Activated CD4-positive, alpha-beta T cell treated with anti-CD3 and anti-CD28 coated beads, Interleukin-2, amount 50 U/mL, for 48 hours (primary cell): Measurements from ENCODE around the gene SETD2.
"Not testable (repeated sequence)": the region's sequence is repeated elsewhere in the genome, so short reads cannot be mapped to it uniquely, and the experiment has no call there.

Source experiments
- DNase-seq, 2 experiments: peaks; one replicate each; pipeline ENCODE4 v3.0.0-alpha.2; 2020

SETD2 gene

DNA sequence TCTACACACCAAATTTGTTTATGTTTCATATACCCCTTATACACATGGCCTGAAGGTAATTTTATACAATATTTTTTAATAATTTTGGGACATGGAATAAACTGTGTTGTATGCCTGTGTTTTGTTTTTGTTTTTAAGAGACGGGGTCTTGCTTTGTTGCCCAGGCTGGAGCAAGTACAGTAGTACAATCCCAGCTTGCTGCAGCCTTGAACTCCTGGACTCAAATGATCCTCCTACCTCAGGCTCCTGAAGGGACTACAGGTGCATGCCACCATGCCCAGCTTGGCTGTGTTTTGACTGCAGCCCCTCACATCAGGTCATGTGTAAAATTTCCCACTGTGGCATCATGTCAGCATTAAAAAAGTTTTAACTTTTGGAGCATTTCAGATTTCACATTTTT is 18.6 kb downstream of the SETD2 start:
- no peak for DNase-seq

DNA sequence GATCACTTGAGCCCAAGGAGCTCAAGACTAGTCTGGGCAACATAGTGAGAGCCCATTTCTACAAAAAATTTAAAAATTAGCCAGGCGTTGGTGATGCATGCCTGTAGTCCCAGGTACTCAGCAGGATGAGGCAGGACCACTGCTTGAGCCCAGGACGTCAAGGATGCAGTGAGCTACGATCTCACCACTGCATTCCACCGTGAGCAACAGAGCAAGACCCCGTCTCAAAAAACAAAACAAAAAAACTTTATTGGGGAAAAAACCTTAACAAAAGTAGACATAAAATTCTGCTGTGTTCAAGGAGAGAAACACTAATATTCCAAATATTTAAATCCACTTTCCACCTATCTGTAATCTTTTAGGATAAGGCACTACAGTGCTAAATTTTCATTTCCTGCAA is 20.8 kb downstream of the SETD2 start:
- no peak for DNase-seq

DNA sequence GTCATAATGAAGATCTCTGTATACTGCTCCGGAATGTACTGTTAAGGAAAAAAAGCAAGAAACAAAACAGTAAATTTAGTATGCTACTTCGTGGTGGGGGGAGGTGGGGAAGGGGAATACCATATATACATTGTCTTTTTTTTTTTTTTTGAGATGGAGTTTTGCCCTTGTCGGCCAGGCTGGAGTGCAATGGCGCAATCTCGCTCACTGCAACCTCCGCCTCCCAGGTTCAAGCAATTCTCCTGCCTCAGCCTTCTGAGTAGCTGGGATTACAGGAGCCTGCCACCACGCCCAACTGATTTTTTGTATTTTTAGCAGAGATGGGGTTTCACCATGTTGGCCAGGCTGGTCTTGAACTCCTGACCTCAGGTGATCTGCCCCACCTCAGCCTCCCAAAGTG is 21.4 kb downstream of the SETD2 start:
- not testable (repeated sequence) for DNase-seq

DNA sequence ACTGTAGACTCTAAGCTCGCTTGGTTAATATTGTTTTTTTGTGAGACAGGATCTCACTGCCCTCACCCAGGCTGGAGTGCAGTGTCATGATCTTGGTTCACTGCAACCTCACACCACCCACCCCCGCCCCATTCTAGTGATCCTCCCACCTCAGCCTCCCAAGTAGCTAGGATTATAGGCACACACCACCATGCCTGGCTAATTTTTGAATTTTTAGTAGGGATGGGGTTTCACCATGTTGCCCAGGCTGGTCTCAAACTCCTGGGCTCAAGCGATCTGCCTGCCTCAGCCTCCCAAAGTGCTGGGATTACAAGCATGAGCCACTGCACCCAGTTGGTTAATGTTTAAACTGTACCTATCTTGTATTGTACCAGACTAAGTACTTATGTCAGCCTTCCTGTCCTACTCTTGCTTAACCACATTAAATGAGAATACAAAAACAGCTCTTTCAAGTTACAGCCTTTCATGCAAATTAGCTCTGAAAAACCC is 22.9 kb downstream of the SETD2 start:
- not testable (repeated sequence) for DNase-seq

DNA sequence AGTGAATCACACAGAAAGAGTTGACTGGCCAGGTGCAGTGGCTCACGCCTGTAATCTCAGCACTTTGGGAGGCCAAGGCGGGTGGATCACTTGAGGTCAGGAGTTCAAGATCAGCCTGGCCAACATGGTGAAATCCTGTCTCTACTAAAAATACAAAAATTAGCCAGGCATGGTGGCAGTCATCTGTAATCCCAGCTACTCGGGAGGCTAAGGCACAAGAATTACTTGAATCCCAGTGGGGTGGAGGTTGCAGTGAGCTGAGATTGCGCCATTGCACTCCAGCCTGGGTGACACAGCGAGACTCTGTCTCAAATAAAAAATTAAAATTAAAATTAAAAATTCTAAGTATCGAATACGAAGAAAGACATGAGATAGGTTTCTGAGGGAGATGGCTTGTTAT is 23.4 kb downstream of the SETD2 start:
- not testable (repeated sequence) for DNase-seq

DNA sequence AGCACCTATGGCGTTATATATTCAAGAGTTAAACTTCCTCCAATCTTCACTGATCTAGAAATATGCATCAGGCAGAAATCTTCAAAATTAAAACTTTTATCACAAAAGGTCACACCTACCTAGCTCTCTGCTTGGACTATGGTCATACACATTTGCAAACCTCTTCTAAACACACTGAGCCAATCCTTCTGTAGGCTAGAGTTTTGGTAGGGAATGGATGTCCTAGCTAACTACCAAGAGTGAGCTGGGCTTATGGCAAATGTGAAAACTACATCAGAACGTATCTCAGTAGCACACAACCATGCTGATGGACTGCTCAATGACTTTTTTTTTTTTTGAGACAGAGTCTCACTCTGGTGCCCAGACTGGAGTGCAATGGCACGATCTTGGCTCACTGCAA is 29.6 kb downstream of the SETD2 start:
- no peak for DNase-seq

DNA sequence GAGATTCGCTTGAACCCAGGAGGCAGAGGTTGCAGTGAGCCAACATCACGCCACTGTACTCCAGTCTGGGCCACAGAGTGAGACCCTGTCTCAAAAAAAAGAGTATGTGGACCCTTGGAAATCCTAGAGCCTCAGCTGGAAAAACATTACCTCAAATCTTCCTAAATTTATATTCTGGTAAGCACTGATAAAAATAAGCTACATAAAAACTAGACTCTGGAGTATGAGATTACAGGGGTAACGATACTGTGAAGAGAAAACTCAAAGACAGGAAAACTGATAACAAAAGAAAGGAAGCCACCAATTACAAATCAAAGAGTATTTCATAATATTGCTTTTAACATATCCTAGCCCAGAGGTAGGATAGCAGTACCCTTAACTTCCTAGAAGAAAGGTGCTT is 30.3 kb downstream of the SETD2 start:
- DNase-seq = no peak

DNA sequence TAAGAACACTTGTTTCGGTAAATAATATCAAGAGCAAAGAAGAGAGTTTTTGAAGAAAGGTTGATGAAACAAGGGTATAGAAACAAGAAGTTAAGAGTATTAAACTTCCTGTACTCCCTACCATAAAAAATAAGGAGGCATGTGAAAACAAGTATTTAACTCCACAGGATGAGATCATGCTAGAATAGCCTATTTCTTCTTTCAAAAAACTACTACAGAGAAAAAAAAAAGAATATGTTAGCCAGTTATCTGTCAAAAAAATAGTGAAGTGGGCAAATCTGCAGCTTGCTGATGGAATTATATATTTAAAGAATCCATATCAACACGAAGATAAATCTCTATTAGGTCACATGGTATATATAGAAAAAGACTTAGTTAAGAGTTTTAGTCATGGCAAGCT is 33.4 kb downstream of the SETD2 start:
- DNase-seq = no peak

DNA sequence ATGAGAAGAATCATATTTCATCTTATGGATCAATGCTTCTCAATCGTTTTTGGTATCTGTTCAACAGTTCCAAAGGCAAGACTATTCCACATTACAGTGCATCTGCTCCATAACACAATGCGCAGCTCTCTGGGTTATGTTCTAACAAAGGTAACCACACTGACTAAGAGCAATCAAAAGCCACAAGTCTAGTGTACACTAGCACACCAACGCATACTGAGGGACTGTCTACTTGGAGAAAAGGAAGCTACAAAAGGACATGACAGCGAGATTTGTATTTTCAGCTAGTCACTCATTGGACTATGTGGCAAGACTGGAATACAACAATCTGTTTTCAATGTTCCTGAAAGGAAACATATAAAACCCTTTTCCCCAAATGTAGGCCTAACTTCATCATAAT is 35.8 kb downstream of the SETD2 start:
- DNase-seq = no peak

DNA sequence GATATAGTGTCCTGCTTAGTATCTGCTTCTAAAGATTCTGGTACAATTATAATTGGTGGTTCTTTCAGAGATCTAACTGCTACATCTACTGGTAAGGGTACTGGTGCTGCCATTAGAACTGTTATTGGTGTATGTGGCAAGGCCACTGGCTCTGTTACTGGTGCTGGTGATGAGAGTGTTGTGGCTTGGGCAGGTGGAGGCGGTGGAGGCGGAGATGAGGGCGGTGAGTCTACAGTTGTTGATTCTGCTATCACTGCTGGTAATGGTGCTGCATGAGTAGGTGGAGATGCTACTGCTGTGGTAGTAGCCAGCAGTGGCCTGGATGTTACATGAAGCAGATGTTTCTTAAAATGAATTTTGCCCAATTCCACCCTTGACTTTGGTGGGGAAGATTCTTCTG is 40.1 kb downstream of the SETD2 start:
- DNase-seq = no peak

DNA sequence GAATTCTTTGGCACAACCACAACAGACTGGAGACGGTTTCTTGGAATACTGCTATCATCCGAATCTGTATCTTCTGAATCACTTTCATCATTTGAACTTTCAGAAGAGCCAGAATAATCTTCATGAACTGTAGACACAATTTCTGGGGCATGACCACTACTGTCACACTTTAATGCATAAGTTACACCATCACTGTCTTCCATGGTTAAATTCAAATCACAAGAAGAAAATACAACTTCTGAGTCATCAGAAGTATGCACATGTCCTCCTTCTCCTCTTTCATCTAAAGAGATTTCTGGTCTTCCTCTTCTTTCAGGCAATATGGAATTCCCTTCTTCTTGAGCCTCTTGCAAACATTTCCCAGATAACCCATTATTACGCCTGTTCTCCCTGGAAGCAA is 42.5 kb downstream of the SETD2 start:
- no peak for DNase-seq

DNA sequence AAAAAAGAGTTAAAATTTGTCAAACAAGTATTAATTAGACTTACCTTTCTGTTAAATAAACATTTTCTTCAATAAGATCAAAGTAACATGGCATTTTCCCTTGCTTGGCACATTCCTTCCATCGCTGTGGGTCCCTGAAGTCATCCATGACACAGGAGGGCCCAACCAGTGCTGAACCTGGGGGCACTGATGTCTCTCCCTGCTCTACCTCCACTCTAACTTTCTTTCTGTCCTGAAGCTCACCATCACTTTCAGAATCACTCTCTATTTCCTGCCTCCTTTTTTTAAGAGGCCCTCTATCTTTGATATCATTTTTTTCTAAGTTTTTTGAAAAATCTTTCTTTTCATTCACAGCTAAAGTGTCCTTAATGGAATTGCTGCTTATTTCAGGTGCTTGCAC is 43.8 kb downstream of the SETD2 start:
- no peak for DNase-seq

DNA sequence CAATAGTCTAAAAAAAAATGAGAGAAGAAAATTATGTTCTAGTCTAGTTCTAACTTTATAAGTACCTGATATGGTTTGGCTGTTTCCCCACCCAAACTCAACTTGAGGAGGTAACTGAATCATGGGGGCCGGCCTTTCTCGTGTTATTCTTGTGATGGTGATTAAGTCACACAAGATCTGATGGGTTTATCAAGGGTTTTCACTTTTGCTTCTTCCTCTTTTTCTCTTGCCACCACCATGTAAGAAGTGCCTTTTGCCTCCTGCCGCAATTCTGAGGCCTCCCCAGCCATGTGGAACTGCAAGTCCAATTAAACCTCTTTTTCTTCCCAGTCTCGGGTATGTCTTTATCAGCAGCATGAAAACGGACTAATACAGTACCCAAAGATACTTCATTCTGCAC is 44.5 kb downstream of the SETD2 start:
- DNase-seq = not testable (repeated sequence)

DNA sequence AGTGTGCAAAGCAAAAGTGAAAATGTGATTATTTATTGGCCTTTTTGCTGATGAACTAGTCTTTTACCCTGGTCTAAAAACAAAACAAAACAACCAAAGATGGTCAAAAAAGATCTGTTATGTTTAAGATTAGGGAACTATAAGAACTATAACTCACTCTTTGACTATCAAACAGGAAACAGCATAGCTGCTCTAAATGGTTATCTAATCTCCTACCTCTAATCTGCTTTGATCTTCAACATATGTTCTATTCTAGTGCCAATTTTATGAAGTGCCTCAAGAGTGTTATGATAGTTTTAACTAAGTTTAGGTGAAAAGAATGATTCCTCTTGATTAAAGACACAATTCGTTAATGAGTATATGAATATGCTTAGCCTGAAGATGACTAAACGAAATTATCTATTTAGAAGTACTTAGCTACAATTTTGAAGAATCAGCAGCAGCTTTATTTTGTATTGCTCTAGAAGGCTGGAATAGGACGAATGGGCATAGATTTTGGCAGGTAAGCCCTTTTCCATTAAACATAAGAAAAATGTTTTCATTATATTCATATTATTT is 46.0 kb downstream of the SETD2 start:
- no peak for DNase-seq

DNA sequence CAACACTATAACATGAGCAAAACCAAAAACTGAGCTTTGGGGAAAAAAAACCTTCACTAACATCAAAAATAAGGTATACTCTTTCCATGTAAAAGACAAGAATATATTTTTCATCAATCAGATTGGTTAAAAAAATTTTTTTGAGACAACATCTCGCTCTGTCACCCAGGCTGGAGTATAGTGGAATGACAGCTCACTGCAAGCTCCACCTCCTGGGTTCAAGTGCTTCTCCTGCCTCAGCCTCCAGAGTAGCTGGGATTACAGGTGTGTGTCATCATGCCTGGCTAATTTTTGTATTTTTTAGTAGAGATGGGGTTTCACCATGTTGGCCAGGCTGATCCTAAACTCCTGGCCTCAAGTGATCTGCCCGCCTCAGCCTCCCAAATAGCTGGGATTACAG is 48.4 kb downstream of the SETD2 start:
- not testable (repeated sequence) for DNase-seq

DNA sequence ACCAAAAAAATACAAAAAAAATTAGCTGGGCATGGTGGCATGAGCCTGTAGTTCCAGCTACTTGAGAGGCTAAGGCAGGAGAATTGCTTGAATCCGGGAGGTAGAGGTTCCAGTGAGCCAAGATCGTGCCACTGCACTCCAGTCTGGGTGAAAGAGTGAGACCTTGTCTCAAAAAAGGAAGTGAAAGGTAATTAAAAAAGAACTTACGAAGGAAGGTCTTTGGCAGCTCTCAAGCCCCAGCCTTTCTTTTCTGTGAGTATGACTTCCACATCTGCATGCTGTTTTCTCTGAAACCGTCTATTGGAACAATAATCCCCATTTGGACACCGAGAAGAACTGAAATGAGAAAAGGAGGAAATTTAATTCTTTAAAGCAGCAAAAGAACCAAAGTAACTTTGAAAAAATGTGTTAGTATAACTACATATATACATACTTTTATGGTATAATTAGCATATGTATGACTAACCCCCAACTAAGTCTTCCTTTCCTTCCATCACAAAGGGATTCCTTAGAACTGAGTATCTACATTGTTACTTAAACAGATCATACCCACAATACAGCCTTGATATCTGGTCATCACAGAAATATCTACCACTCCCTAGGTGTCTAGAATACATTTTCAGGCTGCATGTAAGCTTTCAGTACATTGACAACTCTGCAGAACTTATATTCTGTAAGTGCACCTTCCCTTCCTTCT is 50.1 kb downstream of the SETD2 start:
- DNase-seq = no peak

DNA sequence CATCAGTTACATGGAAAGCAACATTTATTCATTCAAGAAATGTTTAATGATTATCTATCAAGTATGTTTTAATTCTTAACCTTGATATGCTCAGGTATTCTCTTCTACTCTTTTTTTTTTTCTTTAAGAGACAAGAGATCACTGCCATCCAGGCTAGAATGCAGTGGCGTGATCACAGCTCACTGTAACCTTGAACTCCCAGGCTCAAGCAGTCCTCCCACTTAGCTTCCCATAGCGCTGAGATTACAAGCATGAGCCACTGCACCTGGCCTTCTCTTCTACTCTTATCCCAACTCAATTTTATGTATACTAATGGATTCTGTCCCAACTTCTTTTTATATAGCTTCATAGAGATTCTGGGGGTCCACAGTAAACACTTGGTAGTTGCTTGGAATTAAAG is 50.9 kb downstream of the SETD2 start:
- no peak for DNase-seq

DNA sequence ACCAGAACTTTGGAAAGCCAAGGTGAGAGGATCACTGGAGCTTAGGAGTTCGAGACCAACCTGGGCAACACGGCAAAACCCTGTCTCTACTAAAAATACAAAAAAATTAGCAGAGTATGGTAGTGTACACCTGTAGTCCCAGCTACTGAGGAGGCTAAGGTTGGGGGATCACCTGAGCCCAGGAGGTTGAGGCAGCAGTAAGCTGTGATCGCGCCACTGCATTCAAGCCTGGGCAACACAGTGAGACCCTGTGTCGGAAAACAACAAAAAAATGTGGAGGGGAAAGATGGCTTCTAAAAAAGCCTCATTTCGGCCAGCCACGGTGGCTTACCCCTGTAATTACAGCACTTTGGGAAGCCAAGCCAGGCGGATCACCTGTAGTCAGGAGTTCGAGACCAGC is 54.5 kb downstream of the SETD2 start:
- DNase-seq = no peak

DNA sequence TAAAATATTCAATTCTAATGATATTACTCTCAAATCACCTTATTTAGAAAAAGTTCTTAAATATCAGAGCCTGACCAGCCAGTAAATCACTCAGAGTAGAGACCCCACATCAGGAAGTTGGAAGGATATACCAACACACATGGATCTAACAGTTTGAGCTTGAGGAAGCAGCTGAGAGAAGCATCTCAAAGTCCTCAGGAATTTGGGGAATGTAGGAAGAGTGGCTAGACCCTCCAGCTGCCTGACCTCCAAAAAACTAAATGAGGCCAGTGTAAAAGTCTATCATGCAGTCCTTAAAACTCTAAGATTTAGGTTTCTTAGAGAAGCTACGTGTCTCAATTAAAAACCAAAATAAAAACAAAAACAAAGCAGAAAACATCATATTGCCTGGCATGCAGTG is 55.4 kb downstream of the SETD2 start:
- DNase-seq = no peak

DNA sequence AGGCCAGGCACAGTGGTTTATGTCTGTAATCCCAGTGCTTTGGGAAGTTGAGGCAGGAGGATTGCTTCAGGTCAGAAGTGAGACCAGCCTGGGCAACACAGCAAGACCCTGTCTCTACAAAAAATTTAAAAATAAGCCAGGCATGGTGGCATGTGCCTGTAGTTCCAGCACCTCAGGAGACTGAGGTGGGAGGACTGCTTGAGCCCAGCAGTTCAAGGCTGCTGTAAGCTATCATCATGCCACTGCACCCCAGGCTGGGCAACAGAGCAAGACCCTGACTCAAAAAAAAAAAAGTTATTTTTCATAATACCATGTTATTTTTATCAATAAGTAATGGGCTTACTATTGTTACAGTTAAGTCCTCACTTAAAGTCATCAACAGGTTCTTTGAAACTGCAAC is 59.7 kb downstream of the SETD2 start:
- no peak for DNase-seq

DNA sequence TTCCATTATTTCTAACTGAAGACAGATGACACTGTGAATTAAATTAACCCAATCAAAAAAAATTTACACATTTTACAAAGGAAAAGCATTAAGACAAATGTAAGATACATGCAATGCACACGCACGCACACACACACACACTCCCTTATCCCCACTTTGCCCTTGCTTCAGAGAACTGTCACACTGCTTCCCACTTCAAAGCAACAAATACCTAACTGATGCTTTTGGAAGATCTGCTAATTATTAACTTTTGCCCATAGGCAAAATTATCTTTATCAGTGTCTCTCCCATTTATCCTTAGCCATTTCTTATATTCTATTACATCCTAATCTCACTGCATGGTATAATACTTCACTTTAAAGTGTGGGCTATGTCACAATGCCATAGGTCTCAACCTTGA is 60.3 kb downstream of the SETD2 start:
- DNase-seq = no peak

DNA sequence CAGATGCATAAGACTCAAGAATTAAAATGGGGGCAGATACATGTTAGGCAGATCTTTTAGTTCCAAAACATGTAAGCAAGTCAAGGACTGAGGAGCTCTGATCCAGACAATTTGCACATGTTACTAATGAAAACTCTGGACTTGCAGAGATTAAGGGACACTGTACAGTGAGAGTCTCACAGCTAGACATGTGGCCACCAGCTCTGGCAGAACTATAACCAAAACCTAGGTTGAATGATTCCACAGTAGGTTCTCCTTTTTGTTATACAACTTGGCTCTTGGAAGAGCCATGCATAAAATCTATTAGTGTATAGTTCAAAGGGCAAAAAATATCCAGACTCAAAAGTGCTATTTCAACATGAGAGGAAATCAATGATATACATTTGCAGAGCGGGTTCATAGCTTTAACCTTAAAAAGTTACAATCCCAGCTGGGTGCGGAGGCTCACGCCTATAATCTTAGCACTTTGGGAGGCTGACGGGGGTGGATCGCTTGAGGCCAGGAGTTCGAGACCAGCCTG is 61.8 kb downstream of the SETD2 start:
- no peak for DNase-seq

DNA sequence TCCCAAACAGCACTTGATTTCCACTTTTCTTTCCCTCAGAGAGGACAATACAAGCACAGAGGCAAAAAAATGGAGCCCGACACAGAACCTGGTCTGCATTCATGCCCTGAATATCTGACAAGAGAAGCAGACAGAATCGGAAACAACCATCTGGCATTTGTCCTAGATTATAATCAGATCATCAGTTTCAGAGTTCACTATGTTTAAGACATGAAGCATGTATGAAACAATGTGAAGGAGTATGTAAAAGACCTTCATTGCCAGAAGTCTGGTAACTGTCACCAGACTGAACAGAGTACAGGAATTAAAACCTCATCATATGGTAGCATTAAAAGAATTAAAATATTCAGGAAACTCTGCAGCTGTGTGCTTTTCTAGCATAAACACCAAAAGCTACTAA is 65.0 kb downstream of the SETD2 start:
- DNase-seq = no peak

DNA sequence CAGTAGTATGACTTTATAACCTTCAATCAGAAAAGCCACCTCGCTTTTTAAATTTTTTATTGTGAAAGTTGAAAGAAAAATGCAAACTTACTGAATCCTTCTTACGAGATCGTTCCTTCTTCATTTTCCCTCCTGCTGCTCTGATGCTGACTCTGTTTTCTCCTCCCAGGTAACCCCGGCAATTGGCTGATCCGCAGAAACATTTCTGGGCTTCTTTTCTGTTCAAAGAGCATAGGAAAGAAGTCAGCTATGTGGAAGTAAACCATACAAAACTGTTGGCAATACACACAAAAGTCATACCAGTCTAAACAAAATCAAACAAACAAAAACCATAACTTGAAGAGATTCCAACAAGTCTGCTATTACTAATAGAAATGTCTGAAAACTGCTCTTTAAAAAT is 66.0 kb downstream of the SETD2 start:
- DNase-seq = no peak

DNA sequence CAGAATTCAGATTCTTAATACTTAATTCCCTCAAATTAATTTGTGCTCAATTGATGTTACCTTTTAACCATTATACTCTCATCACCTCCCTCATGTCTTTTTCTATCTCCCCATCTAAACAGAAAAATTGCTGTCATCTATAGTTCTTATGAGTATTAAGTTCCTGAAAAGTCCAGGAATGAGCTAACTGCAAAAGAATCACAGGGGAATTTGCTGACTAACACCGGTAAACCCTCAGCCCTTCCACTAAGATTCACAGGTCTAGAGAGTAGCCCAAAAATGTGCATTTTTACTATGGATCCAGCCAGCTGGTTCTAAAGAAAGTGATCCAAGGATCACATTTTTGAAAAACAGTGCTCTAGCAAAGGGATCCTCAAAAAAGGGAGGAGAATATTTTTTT is 67.0 kb downstream of the SETD2 start:
- no peak for DNase-seq
